CD14-positive monocyte (primary cell): Measurements from ENCODE around the gene MICB. TPM values are rescaled to one million over a fixed set of nuclear protein-coding genes. Genes with fewer than 3 reads are reported as not detected.
"Not testable (repeated sequence)": the region's sequence is repeated elsewhere in the genome, so short reads cannot be mapped to it uniquely, and the experiment has no call there.

Experiments used
- DNase-seq, 3 donors: peaks; one replicate each; pipeline ENCODE4 v3.0.0-alpha.2; 2011 to 2022
- H2AFZ ChIP-seq: 2 replicates; pipeline ENCODE4 v1.6.0; 2012; ENCODE audit warnings: mild to moderate bottlenecking, low read depth, low read length, inconsistent platforms; ENCODE audit not compliant: insufficient read depth, poor library complexity, severe bottlenecking
- H3K27ac ChIP-seq, 2 donors: 1 replicate in 1 of 2; 2 replicates in 1 of 2; pipeline ENCODE4 v1.5.1; 2012 to 2013; ENCODE audit warnings: low read length in 2 of 2, control low read depth in 1 of 2, inconsistent platforms in 1 of 2, low read depth in 1 of 2, mild to moderate bottlenecking in 1 of 2
- H3K27me3 ChIP-seq, 2 donors: one replicate each; pipeline versions ENCODE4 v1.6.0 to v1.6.1; 2011 to 2013; ENCODE audit warnings: low read length in 2 of 2; ENCODE audit not compliant: control insufficient read depth in 2 of 2, insufficient read depth in 2 of 2
- H3K36me3 ChIP-seq, 2 donors: replicated peaks in 1 of 2; 1 replicate in 1 of 2; 2 replicates in 1 of 2; pipeline versions ENCODE4 v1.5.1 to v1.6.1; 2012 to 2013; ENCODE audit warnings: low read length in 2 of 2, control low read depth in 1 of 2, inconsistent platforms in 1 of 2, mild to moderate bottlenecking in 1 of 2; ENCODE audit not compliant: insufficient read depth in 2 of 2, control insufficient read depth in 1 of 2
- H3K4me1 ChIP-seq, 2 donors: 1 replicate in 1 of 2; 2 replicates in 1 of 2; pipeline versions ENCODE4 v1.5.1 to v1.6.1; 2012 to 2013; ENCODE audit warnings: low read length in 2 of 2, control low read depth in 1 of 2, inconsistent platforms in 1 of 2, mild to moderate bottlenecking in 1 of 2, moderate library complexity in 1 of 2; ENCODE audit not compliant: insufficient read depth in 2 of 2, control insufficient read depth in 1 of 2
- H3K4me2 ChIP-seq: replicated peaks from 2 replicates; pipeline ENCODE3; 2012; ENCODE audit warnings: low read length, moderate library complexity, mild to moderate bottlenecking; ENCODE audit not compliant: poor library complexity, severe bottlenecking; ENCODE audit errors: extremely low read depth
- H3K4me3 ChIP-seq, 3 experiments: fragments of 200-600 bp in 1 of 3; sonication (generic) in 1 of 3; replicated peaks in 1 of 3; 1 replicate in 2 of 3; 2 replicates in 1 of 3; pipeline ENCODE4 v1.5.1; 2011 to 2013; ENCODE audit warnings: low read length in 3 of 3, mild to moderate bottlenecking in 3 of 3, control low read depth in 2 of 3, low read depth in 2 of 3, inconsistent platforms in 1 of 3, moderate library complexity in 1 of 3
- H3K79me2 ChIP-seq: 2 replicates; pipeline ENCODE4 v1.6.0; 2012; ENCODE audit warnings: mild to moderate bottlenecking, control low read depth, inconsistent platforms, low read length, moderate library complexity; ENCODE audit not compliant: insufficient read depth
- H3K9ac ChIP-seq: 2 replicates; pipeline ENCODE4 v1.6.0; 2017; ENCODE audit warnings: low read length, mild to moderate bottlenecking; ENCODE audit not compliant: insufficient read depth, poor library complexity, severe bottlenecking
- H3K9me3 ChIP-seq, 2 donors: replicated peaks in 1 of 2; 1 replicate in 1 of 2; 2 replicates in 1 of 2; pipeline versions ENCODE4 v1.5.1 to v1.6.1; 2012 to 2013; ENCODE audit warnings: low read length in 2 of 2, control low read depth in 1 of 2; ENCODE audit not compliant: control insufficient read depth in 1 of 2, insufficient read depth in 1 of 2
- H4K20me1 ChIP-seq: 2 replicates; pipeline ENCODE4 v1.6.0; 2012; ENCODE audit warnings: mild to moderate bottlenecking, low read length, control low read depth, moderate library complexity; ENCODE audit not compliant: insufficient read depth
- H3K27ac Mint-ChIP-seq, 7 donors: one replicate each; pipeline ENCODE4 v1.8.0; 2020; ENCODE audit warnings: mild to moderate bottlenecking in 7 of 7, mixed read lengths in 7 of 7, moderate library complexity in 6 of 7, inconsistent platforms in 2 of 7
- H3K27me3 Mint-ChIP-seq, 3 donors: one replicate each; pipeline ENCODE4 v1.8.0; 2021 to 2022; ENCODE audit warnings: low read depth in 3 of 3, mild to moderate bottlenecking in 3 of 3, mixed read lengths in 3 of 3, moderate library complexity in 3 of 3, inconsistent platforms in 1 of 3
- H3K36me3 Mint-ChIP-seq, 2 donors: one replicate each; pipeline ENCODE4 v1.8.0; 2020; ENCODE audit warnings: mixed read lengths in 2 of 2, inconsistent platforms in 1 of 2, mild to moderate bottlenecking in 1 of 2
- H3K4me1 Mint-ChIP-seq: one replicate; pipeline ENCODE4 v1.8.0; 2020; ENCODE audit warnings: mild to moderate bottlenecking, mixed read lengths
- H3K4me3 Mint-ChIP-seq, 2 donors: one replicate each; pipeline ENCODE4 v1.8.0; 2020; ENCODE audit warnings: mild to moderate bottlenecking in 2 of 2, mixed read lengths in 2 of 2, moderate library complexity in 1 of 2
- H3K9me3 Mint-ChIP-seq, 7 donors: one replicate each; pipeline ENCODE4 v1.8.0; 2020 to 2022; ENCODE audit warnings: mixed read lengths in 7 of 7, mild to moderate bottlenecking in 6 of 7, moderate library complexity in 6 of 7, inconsistent platforms in 2 of 7
- CTCF ChIP-seq: fragments of 200-600 bp; IDR thresholded peaks from one replicate; pipeline ENCODE4 v1.8.0; 2022; ENCODE audit warnings: antibody characterized with exemption, mild to moderate bottlenecking
- WGBS: methylation state at CpG from one replicate; pipeline ENCODE4 v1.1.5; 2013; ENCODE audit warnings: missing lambda C conversion rate; ENCODE audit not compliant: insufficient coverage; 5-methylcytosine and 5-hydroxymethylcytosine counted together
- intact Hi-C, 2 donors: fragments of 100-400 bp; cut with micrococcal nuclease; formaldehyde crosslinking; loops; one replicate each; pipeline versions ENCODE4 v1.15.0 to v1.15.1; 2023
- polyA plus RNA-seq, 3 donors: library from polyadenylated mRNA; depleted of rRNA in 1 of 3; unstranded in 2 of 3; stranded (reverse) in 1 of 3; fragments of 300-500 nt in 2 of 3; fragments of >200 nt in 1 of 3; fragmentation: Illumina TruSeq in 2 of 3; gene quantifications; 1 replicate in 2 of 3; 2 replicates in 1 of 3; pipeline ENCODE4 v1.2.3, GENCODE V29; 2012 to 2021

MICB gene
- polyA plus RNA-seq, 3 donors, result 8.1 to 34.8 (median 11.4) TPM

GRCh38 chr6:31489086-31489485 is 8.9 kb upstream of the MICB start:
- no peak for DNase-seq
- intact Hi-C loops, result no loop called here
- H3K4me1 Mint-ChIP-seq, result peaks cover 23% of the 10 kb centered on the region
- H3K27ac ChIP-seq, result no peak overlapping the region
- H2AFZ ChIP-seq, result no peak overlapping the region
- peaks cover 19% of the 10 kb centered on the region for H4K20me1 ChIP-seq
- no peaks in the 10 kb centered on the region for H3K27me3 ChIP-seq
- TF ChIP-seq CTCF, result no peak
- no peak overlapping the region for H3K27ac Mint-ChIP-seq
- H3K4me1 ChIP-seq, result peaks cover 17 to 24% of the 10 kb centered on the region in 2 donors
- no peak overlapping the region for H3K4me3 Mint-ChIP-seq
- H3K4me3 ChIP-seq, result no peak overlapping the region
- no peaks in the 10 kb centered on the region for H3K9me3 ChIP-seq
- H3K9me3 Mint-ChIP-seq, result peaks cover 0 to 1% (median 0%) of the 10 kb centered on the region in 7 donors
- WGBS, result no CpG with 5 or more reads among the region's 4 CpGs
- H3K79me2 ChIP-seq, result peaks cover 52% of the 10 kb centered on the region
- H3K36me3 Mint-ChIP-seq, result peaks cover 14 to 15% of the 10 kb centered on the region in 2 donors
- H3K9ac ChIP-seq, result no peak overlapping the region
- H3K4me2 ChIP-seq, result no peak overlapping the region
- H3K36me3 ChIP-seq, result peaks cover 5 to 11% of the 10 kb centered on the region in 2 donors
- no peaks in the 10 kb centered on the region for H3K27me3 Mint-ChIP-seq

GRCh38 chr6:31490115-31490873 is 7.7 kb upstream of the MICB start:
- no peak overlapping the region for H2AFZ ChIP-seq
- no peak for DNase-seq

GRCh38 chr6:31493550-31493874 is 4.4 kb upstream of the MICB start:
- H3K9me3 Mint-ChIP-seq, DNase-seq, H3K9me3 ChIP-seq, H3K27me3 Mint-ChIP-seq, H3K27me3 ChIP-seq, H3K9ac ChIP-seq: not testable (repeated sequence)
- Mint-ChIP-seq H3K36me3 (peaks cover 7 to 13% of the 10 kb centered on the region in 2 donors), H3K4me3 (peak overlapping the region; percentile 94 to 95), H3K4me1 (peaks cover 50% of the 10 kb centered on the region), H3K27ac (peak overlapping the region; percentile 87 to 96 (median 94))
- WGBS, result 0% methylated on average over 1 of the region's 2 CpGs
- H3K27ac ChIP-seq, result peak overlapping the region; percentile 82 to 83
- intact Hi-C loops, result loop anchor here (5.0 to 10.0 kb wide), 2 partner anchors 51 to 104 kb away; partner anchors contain the start of genes ATP6V1G2 (in 1 of the 2), DDX39B (in 1 of the 2) and NFKBIL1 (in 1 of the 2)
- peaks cover 46 to 57% of the 10 kb centered on the region in 2 donors for H3K4me1 ChIP-seq
- H3K79me2 ChIP-seq, result peaks cover 92% of the 10 kb centered on the region
- peak overlapping the region; percentile 87 for H2AFZ ChIP-seq
- H3K4me2 ChIP-seq, result peak overlapping the region; percentile 97
- peak overlapping the region; percentile 81 to 98 (median 87) for H3K4me3 ChIP-seq
- H4K20me1 ChIP-seq, result peaks cover 40% of the 10 kb centered on the region
- peaks cover 2 to 11% of the 10 kb centered on the region in 2 donors for H3K36me3 ChIP-seq

More at GRCh38 chr6:31490115-31490873, 7.7 kb upstream of the MICB start:
- Mint-ChIP-seq H3K36me3 (peaks cover 13 to 14% of the 10 kb centered on the region in 2 donors), H3K27me3 (no peaks in the 10 kb centered on the region), H3K4me3 (no peak overlapping the region), H3K9me3 (peaks cover 0 to 1% (median 0%) of the 10 kb centered on the region in 7 donors), H3K27ac (peak overlapping the region in 1 of 7 donors; percentile 23), H3K4me1 (peaks cover 25% of the 10 kb centered on the region)
- no peaks in the 10 kb centered on the region for H3K9me3 ChIP-seq
- H3K9ac ChIP-seq, result no peak overlapping the region
- peaks cover 5 to 11% of the 10 kb centered on the region in 2 donors for H3K36me3 ChIP-seq
- TF ChIP-seq CTCF, result no peak
- H3K27me3 ChIP-seq, result no peaks in the 10 kb centered on the region
- H3K27ac ChIP-seq, result no peak overlapping the region
- H3K79me2 ChIP-seq, result peaks cover 61% of the 10 kb centered on the region
- 49% methylated on average over 6 of the region's 16 CpGs for WGBS
- H3K4me2 ChIP-seq, result no peak overlapping the region
- H3K4me3 ChIP-seq, result no peak overlapping the region
- intact Hi-C loops, result loop anchor here (5.0 to 10.0 kb wide), 2 partner anchors 55 to 107 kb away; partner anchors contain the start of genes ATP6V1G2 (in 1 of the 2), DDX39B (in 1 of the 2) and NFKBIL1 (in 1 of the 2)
- peaks cover 19 to 27% of the 10 kb centered on the region in 2 donors for H3K4me1 ChIP-seq
- H4K20me1 ChIP-seq, result peaks cover 19% of the 10 kb centered on the region
